GM18868 (cell line): ENCODE results near the gene MPIG6B.

Experiments
- ATAC-seq: cut with Tn5 transposase; IDR thresholded peaks from one replicate; pipeline ENCODE4 v1.9.1; 2021; ENCODE audit warnings: mild to moderate bottlenecking, moderate library complexity; ENCODE audit not compliant: unreplicated experiment

The MPIG6B gene

DNA sequence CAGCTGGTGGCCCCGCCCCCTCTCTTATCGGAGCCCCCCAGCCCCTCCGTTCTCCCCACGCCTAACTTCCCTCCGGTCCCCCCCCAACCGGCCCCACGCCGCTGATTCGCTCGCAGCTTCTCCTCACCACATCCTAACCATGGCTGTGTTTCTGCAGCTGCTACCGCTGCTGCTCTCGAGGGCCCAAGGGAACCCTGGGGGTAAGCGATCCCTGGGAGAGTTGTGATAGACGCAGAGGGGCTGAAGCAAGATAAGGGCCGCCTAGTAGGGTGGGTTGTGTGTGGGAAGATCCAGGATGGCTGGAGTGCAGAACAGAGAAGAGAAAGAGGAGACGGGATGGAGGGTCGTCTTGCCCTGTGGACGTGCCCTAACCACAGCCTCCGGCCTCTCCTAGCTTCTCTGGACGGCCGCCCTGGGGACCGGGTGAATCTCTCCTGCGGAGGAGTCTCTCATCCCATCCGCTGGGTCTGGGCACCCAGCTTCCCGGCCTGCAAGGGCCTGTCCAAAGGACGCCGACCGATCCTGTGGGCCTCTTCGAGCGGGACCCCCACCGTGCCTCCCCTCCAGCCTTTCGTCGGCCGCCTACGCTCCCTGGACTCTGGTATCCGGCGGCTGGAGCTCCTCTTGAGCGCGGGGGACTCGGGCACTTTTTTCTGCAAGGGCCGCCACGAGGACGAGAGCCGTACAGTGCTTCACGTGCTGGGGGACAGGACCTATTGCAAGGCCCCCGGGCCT, at the start of gene MPIG6B:
MPIG6B (plus strand) TSS at position 129 of the 735 bp plus-strand sequence; CDS start at position 140, 11 bp downstream.
- ATAC-seq = no peak

DNA sequence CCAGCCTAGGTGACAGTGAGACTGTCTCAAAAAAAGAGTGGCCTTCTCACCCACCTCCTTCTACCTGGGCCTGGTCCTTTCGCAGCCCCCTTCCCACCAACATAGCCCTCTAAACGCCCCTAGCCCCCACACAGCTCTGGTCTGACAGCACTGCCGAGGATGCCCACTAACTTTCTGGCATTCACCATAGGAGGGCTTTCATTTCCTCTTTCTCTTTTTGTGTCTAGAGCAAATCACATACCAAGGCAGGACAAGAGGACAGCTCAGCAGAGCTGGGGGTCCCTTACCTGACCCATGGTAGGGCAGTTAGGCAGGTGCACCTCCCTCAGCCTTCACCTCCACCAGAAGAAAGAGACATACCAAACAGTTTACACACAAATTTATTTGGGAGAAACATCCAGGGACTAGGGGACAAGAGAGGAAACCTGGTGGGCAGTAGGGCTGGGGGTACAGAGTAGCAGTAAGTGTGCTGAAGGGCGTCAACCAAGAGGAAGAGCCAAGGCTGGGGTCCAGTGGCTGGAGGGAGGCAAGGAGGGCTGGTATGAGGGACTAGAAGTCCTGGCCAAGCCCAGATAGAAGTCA, 46.8 kb upstream of the MPIG6B start:
- no peak for ATAC-seq

- no peak for ATAC-seq
Observed at GRCh38 chr6:31676904-31677303, 46.3 kb upstream of the MPIG6B start.

GRCh38 chr6:31677955-31678354, 45.2 kb upstream of the MPIG6B start:
- no peak for ATAC-seq

- ATAC-seq = no peak
Observed at GRCh38 chr6:31680226-31681134, 42.7 kb upstream of the MPIG6B start, which contains the start of gene LY6G5C. LY6G5C (minus strand) TSS chr6:31681067; CDS start chr6:31680373, 694 bp downstream.

GRCh38 chr6:31681135-31681671, 42.0 kb upstream of the MPIG6B start:
- ATAC-seq = no peak

- ATAC-seq = no peak
Observed at GRCh38 chr6:31683591-31683990, 39.6 kb upstream of the MPIG6B start.

DNA sequence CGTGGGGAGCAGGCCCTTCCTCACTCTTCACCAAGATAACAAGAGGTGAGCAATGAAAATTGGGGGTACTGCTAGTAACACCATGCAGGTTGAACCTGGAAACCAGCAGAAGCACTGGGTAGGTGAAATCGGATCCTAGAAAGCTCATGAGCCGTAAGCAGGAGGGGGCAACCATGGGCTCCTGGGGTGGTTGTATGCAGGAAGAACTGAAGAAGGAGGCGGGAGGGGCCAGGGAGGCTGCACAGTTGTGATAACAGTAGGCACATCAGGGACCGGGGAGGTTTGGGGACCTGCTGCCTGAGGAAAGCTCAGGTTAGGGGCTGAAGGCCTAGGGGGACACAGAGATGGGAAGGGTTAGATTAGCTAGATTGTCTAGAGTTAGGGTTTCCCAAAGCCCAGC, 36.7 kb upstream of the MPIG6B start:
- no peak for ATAC-seq

- no peak for ATAC-seq
Observed at GRCh38 chr6:31687321-31687720, 35.9 kb upstream of the MPIG6B start.

- no peak for ATAC-seq
Observed at GRCh38 chr6:31687860-31688693, 35.1 kb upstream of the MPIG6B start.

GRCh38 chr6:31689249-31690110, 33.7 kb upstream of the MPIG6B start:
- no peak for ATAC-seq

DNA sequence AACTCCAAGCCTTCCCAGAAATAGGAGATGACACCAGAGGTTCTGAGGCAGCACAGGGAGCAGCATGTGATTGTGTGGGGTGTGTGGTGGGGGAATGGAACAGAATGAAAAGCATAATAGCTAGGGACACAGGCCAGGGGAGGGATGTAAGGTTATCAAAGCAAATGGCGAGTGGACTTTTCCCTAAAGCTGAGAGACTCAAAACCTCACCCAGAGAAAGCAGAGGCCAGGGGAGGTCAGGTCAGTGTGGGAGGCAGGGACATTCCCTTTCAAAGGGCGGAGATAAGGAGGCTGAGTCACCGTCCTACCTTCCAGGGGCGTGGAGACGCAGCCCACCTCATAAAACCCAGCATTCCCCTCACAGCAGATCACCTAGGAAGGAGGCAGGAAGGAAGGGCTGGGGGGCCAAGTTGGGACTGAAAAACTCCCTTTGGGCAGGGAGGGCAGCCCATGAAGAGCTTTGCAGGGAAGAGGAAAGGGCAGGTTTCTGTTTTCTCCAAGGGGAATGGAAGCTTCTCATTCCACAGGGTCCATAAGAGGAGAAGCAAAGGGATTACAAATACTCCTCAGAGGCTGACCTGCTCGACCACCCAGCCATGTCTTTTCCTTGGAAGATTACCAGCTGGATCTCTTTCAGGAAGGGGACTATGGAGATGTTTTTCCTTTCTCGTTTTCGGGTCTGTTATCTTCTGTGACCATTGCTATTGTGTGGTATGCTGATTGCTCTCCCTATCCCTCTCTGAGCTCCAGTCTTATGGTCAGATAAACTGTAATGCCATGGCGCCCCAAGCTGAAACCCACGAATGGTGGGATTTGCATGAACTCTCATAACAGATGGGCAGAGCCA, 32.7 kb upstream of the MPIG6B start:
- ATAC-seq = no peak

DNA sequence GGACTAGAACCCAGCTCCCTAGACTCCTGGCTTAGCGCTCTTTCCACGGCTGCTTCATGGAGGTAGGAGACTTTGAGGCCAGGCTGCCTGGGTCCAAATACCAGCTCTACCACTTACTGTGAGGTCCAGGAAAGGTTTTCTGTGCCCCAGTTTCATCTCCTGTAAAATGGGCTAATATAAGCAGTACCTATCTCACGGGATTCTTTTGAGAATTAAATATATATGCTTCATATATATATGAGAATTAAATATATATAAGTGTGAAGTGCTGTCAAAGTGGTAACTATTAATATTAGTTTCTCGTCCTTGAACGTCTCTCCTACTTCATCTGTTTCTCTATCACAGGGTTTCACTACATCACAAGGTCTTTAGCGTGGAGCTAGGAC, 32.1 kb upstream of the MPIG6B start:
- no peak for ATAC-seq

DNA sequence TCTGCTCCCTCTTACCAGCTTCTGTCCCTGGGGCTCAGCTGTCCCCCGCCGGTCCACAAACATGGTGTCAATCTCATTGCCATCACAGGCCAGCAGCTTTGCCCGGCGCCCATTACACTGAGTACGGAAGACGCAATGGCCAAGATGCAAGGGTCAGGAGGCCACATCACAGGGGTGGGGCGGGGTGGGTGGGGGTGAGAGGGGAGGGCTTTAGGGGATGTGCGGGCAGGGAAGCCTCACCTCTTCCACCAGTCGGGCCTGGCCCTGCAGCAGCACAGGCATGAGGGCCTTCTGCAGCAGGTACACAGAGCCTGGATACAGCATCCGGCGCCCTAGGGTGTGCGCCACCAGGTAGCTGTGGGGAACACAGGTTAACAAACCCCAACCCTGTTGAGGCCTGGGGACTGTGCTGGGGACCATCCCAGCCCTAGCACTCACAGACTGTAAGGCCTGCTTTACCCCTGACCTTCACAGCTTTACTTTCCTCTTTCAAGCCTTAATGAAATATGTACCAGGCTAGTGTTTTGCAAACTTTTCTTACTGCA, 31.5 kb upstream of the MPIG6B start:
- no peak for ATAC-seq

DNA sequence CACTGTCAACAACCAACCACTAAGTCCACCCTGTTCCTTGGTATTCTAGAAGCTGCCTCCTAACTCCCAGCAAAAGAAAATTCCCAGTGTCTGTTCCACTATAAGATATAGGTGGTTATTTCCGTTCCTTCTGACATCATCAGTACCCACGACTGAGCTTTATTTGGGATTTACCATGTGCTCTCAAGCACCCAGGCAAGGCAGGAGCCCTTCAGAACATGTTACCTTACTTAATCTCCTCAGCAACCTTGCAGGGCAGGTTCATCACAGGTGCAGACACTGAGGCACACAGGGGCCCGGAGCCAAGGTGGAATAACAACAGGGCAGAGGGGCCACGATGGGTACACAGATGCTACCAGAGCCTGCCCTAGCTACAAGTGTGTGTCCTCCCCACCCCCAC, 30.8 kb upstream of the MPIG6B start:
- ATAC-seq = no peak

DNA sequence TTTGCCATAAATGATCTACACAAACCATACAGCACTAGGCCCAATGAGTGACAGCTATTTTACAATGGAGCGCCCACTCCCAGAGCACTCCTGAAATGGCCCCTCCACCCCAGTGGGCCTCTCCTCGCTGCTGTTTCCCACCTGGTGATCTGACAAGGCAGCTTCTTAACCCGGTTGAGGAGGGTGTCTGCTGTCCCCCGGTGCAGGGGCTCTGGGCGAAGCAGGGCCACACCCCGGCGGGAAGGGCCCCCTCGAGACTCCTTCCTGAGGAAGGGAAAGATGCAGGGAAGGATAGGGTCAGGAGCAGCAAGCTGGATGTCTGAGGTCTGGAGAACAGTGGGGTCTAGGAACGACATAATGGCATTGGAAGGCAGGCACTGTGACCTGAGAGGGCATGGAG, 30.3 kb upstream of the MPIG6B start:
- no peak for ATAC-seq

- ATAC-seq = no peak
Observed at GRCh38 chr6:31693535-31693934, 29.6 kb upstream of the MPIG6B start.

DNA sequence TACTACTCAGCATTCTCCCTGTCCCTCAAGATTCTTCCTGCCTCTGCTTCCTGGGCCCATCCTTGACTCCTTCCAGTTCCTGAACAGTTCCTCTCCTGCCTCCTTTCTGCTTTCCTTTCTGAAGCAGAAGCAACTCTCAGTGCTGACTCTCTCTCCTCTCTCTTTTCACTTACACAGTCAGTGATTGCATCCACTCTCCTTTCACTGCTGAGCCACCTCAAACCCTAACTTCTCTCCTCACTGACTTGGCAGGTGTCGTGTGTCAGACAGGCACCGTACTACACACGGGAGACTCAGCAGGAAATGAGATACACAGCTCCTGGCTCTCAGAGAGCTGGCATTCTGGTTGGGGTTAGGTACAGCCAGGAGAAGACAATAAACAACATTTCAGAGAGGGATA, 25.6 kb upstream of the MPIG6B start:
- ATAC-seq = no peak
